ENCODE measurements around the gene KCTD8. TPM values are rescaled to one million over a fixed set of nuclear protein-coding genes. Genes with fewer than 3 reads are reported as not detected.

KCTD8 gene
- total RNA-seq, 2 donors from 2014 or later: 0.26 TPM; not detected in 1

- H3K27me3 ChIP-seq: no peaks in the 10 kb centered on the region
- no peaks in the 10 kb centered on the region for H3K36me3 ChIP-seq (replicated peaks in 1 of 2; ENCODE audit: insufficient read depth in 1 of 2, low read depth in 2 of 2)
- ATAC-seq (no peak), DNase-seq (no peak)
- H3K4me1 ChIP-seq: no peaks in the 10 kb centered on the region
- H3K4me3 ChIP-seq: no peak overlapping the region
- 11 to 27% methylated on average over 2 of the region's 2 CpGs for WGBS, 2 donors
- intact Hi-C loops (cut with DNase I): no loop called here
- no peak for TF ChIP-seq CTCF (IDR thresholded peaks at IDR 0.05)
- no peak for TF ChIP-seq POLR2A (IDR thresholded peaks at IDR 0.05)
- no peak overlapping the region for H3K27ac ChIP-seq
- H3K9me3 ChIP-seq: peaks cover 0 to 5% (median 0%) of the 10 kb centered on the region in 3 donors
Measured at GRCh38 chr4:44162538-44163270, 285.9 kb downstream of the KCTD8 start.

- Histone ChIP-seq H3K4me3 (no peak overlapping the region), H3K27ac (no peak overlapping the region), H3K27me3 (no peaks in the 10 kb centered on the region), H3K36me3 (replicated peaks in 1 of 2; ENCODE audit: insufficient read depth in 1 of 2, low read depth in 2 of 2) (no peaks in the 10 kb centered on the region), H3K4me1 (no peaks in the 10 kb centered on the region), H3K9me3 (no peaks in the 10 kb centered on the region)
- TF ChIP-seq CTCF (IDR thresholded peaks at IDR 0.05) (no peak), POLR2A (IDR thresholded peaks at IDR 0.05) (no peak)
- DNase-seq (no peak), ATAC-seq (no peak)
- intact Hi-C loops (cut with DNase I): no loop called here
- WGBS, 2 donors: 42 to 55% methylated on average over 3 of the region's 3 CpGs
Measured at GRCh38 chr4:44161756-44162155, 286.9 kb downstream of the KCTD8 start.

- WGBS, 2 donors: 32 to 40% methylated on average over 4 of the region's 4 CpGs
- Histone ChIP-seq H3K36me3 (replicated peaks in 1 of 2; ENCODE audit: insufficient read depth in 1 of 2, low read depth in 2 of 2) (no peaks in the 10 kb centered on the region), H3K9me3 (no peaks in the 10 kb centered on the region), H3K4me1 (no peaks in the 10 kb centered on the region), H3K4me3 (no peak overlapping the region), H3K27ac (no peak overlapping the region), H3K27me3 (no peaks in the 10 kb centered on the region)
- no peak for DNase-seq
- no peak for ATAC-seq
- no peak for TF ChIP-seq CTCF (IDR thresholded peaks at IDR 0.05)
- intact Hi-C loops (cut with DNase I): no loop called here
Measured at GRCh38 chr4:44160776-44161367, 287.7 kb downstream of the KCTD8 start.

- TF ChIP-seq CTCF (IDR thresholded peaks at IDR 0.05) (no peak), POLR2A (IDR thresholded peaks at IDR 0.05) (no peak)
- Histone ChIP-seq H3K4me3 (no peak overlapping the region), H3K9me3 (no peaks in the 10 kb centered on the region), H3K27me3 (no peaks in the 10 kb centered on the region), H3K27ac (no peak overlapping the region), H3K4me1 (no peaks in the 10 kb centered on the region), H3K36me3 (replicated peaks in 1 of 2; ENCODE audit: insufficient read depth in 1 of 2, low read depth in 2 of 2) (no peaks in the 10 kb centered on the region)
- DNase-seq (no peak), ATAC-seq (no peak)
- intact Hi-C loops (cut with DNase I): no loop called here
- WGBS, 2 donors: 62 to 80% methylated on average over 1 of the region's 1 CpG
Measured at GRCh38 chr4:44159991-44160390, 288.6 kb downstream of the KCTD8 start.
